OCI-LY7 (cell line): ENCODE measurements around the gene ARMH1.

Source experiments
- CTCF ChIP-seq: fragments of 200-600 bp; sonication (generic); conservative IDR thresholded peaks from 2 replicates; pipeline ENCODE4 v1.5.1; 2014; ENCODE audit warnings: mild to moderate bottlenecking, antibody characterized with exemption, low read length, moderate library complexity, mixed read lengths
- EZH2phosphoT487 ChIP-seq: fragments of 200-600 bp; sonication (generic); IDR thresholded peaks from 2 replicates; pipeline ENCODE4 v1.6.1; 2018; ENCODE audit warnings: low read depth, borderline replicate concordance, mild to moderate bottlenecking, mixed run types, antibody characterized with exemption, low read length, moderate library complexity, mixed read lengths

GRCh38 chr1:44654621-44655187 is 19.8 kb upstream of the ARMH1 start:
- TF ChIP-seq CTCF, result no peak
- no peak for TF ChIP-seq EZH2phosphoT487
